Ishikawa (cell line): ENCODE data around the gene TACC2.

Experiments
- CEBPB ChIP-seq: IDR thresholded peaks from 2 replicates; pipeline ENCODE4 v1.6.1; 2012
- CREB1 ChIP-seq: IDR thresholded peaks from 2 replicates; pipeline ENCODE4 v1.6.1; 2012; ENCODE audit warnings: low read depth
- EGR1 ChIP-seq: IDR thresholded peaks from 2 replicates; pipeline ENCODE4 v1.6.1; 2012
- EP300 ChIP-seq: IDR thresholded peaks from 2 replicates; pipeline ENCODE4 v1.6.1; 2012; ENCODE audit warnings: borderline replicate concordance
- FOXM1 ChIP-seq: IDR thresholded peaks from 2 replicates; pipeline ENCODE4 v1.6.1; 2012; ENCODE audit warnings: low read depth, borderline replicate concordance
- MAX ChIP-seq: IDR thresholded peaks from 2 replicates; pipeline ENCODE4 v1.6.1; 2012
- NFIC ChIP-seq: IDR thresholded peaks from 2 replicates; pipeline ENCODE4 v1.6.1; 2012
- RAD21 ChIP-seq: IDR thresholded peaks from 2 replicates; pipeline ENCODE4 v1.6.1; 2012; ENCODE audit warnings: low read depth
- REST ChIP-seq: IDR thresholded peaks from 2 replicates; pipeline ENCODE4 v1.6.1; 2012; ENCODE audit warnings: low read depth, mild to moderate bottlenecking
- TAF1 ChIP-seq: IDR thresholded peaks from 2 replicates; pipeline ENCODE4 v1.6.1; 2012; ENCODE audit warnings: low read depth, mild to moderate bottlenecking
- TCF12 ChIP-seq: IDR thresholded peaks from 2 replicates; pipeline ENCODE4 v1.6.1; 2012; ENCODE audit warnings: low read depth
- TEAD4 ChIP-seq: IDR thresholded peaks from 2 replicates; pipeline ENCODE4 v1.6.1; 2012
- USF1 ChIP-seq: IDR thresholded peaks from 2 replicates; pipeline ENCODE4 v1.6.1; 2012
- YY1 ChIP-seq: IDR thresholded peaks from 2 replicates; pipeline ENCODE4 v1.6.1; 2012; ENCODE audit warnings: low read depth
- ZBTB7A ChIP-seq: IDR thresholded peaks from 2 replicates; pipeline ENCODE4 v1.6.1; 2012; ENCODE audit warnings: low read depth

TACC2 gene

DNA sequence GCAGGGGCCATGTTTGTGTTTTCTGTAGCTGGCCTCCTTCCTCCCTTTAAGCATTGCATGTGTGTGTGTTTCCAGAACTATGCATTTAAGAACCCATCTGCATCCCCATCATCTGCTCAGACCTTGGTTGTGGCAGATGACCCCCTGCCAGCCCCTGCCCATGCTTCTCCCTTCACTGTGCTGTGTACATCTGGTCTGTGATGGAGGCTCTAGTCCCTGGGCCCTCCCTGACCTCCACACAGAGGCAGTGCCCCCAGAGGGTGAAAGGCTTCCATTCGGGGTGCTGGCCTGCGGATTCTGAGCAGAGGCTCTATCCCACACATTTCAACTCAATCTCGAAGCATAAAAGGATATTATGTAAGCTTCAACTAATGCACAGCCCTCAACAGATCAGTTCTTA lies 89.4 kb downstream of the TACC2 start:
- no peak for TF ChIP-seq USF1
- TF ChIP-seq EGR1 = no peak
- TF ChIP-seq RAD21 = no peak
- no peak for TF ChIP-seq TEAD4
- no peak for TF ChIP-seq REST
- TF ChIP-seq ZBTB7A = no peak
- TF ChIP-seq TCF12 = no peak
- TF ChIP-seq CEBPB = no peak
- TF ChIP-seq TAF1 = no peak
- TF ChIP-seq CREB1 = no peak
- no peak for TF ChIP-seq MAX
- no peak for TF ChIP-seq FOXM1
- no peak for TF ChIP-seq EP300
- TF ChIP-seq YY1 = no peak
- no peak for TF ChIP-seq NFIC

GRCh38 chr10:122078965-122079795 lies 90.2 kb downstream of the TACC2 start:
- no peak for TF ChIP-seq EP300
- TF ChIP-seq RAD21 = no peak
- no peak for TF ChIP-seq FOXM1
- no peak for TF ChIP-seq EGR1
- TF ChIP-seq ZBTB7A = no peak
- no peak for TF ChIP-seq CEBPB
- TF ChIP-seq CREB1 = no peak
- TF ChIP-seq TAF1 = no peak

- TF ChIP-seq TEAD4 (no peak), YY1 (no peak), ZBTB7A (no peak), RAD21 (no peak), FOXM1 (no peak), TAF1 (no peak)
Observed at GRCh38 chr10:122082616-122083477, 93.9 kb downstream of the TACC2 start.

DNA sequence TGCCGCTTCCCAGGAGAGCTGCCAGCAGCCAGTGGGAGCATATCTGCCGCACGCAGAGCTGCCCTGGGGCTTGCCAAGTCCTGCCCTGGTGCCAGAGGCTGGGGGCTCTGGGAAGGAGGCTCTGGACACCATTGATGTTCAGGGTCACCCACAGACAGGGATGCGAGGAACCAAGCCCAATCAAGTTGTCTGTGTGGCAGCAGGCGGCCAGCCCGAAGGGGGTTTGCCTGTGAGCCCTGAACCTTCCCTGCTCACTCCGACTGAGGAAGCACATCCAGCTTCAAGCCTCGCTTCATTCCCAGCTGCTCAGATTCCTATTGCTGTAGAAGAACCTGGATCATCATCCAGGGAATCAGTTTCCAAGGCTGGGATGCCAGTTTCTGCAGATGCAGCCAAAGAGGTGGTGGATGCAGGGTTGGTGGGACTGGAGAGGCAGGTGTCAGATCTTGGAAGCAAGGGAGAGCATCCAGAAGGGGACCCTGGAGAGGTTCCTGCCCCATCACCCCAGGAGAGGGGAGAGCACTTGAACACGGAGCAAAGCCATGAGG lies 94.6 kb downstream of the TACC2 start:
- no peak for TF ChIP-seq EGR1
- no peak for TF ChIP-seq EP300
- TF ChIP-seq TCF12 = no peak
- TF ChIP-seq YY1 = no peak
- TF ChIP-seq NFIC = no peak
- TF ChIP-seq ZBTB7A = no peak
- no peak for TF ChIP-seq USF1
- no peak for TF ChIP-seq CEBPB
- TF ChIP-seq TEAD4 = no peak
- TF ChIP-seq REST = no peak
- no peak for TF ChIP-seq FOXM1

DNA sequence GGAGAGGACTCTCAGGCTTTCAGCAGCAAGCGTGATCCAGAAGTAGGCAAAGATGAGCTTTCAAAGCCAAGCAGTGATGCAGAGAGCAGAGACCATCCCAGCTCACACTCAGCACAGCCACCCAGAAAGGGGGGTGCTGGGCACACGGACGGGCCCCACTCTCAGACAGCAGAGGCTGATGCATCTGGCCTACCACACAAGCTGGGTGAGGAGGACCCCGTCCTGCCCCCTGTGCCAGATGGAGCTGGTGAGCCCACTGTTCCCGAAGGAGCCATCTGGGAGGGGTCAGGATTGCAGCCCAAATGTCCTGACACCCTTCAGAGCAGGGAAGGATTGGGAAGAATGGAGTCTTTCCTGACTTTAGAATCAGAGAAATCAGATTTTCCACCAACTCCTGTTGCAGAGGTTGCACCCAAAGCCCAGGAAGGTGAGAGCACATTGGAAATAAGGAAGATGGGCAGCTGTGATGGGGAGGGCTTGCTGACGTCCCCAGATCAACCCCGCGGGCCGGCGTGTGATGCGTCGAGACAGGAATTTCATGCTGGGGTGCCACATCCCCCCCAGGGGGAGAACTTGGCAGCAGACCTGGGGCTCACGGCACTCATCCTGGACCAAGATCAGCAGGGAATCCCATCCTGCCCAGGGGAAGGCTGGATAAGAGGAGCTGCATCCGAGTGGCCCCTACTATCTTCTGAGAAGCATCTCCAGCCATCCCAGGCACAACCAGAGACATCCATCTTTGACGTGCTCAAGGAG lies 95.5 kb downstream of the TACC2 start:
- TF ChIP-seq CEBPB (no peak), CREB1 (no peak), RAD21 (no peak), EGR1 (no peak), USF1 (no peak), ZBTB7A (no peak), REST (no peak), FOXM1 (no peak), TAF1 (no peak), MAX (no peak), TCF12 (no peak), YY1 (no peak), TEAD4 (no peak), EP300 (no peak), NFIC (no peak)
